HFF-Myc (cell line): ENCODE results near the gene FLT1.

ENCODE experiments used
- DNase-seq: peaks from one replicate; pipeline ENCODE4 v3.0.0-alpha.2; 2011; ENCODE audit warnings: low read depth; ENCODE audit errors: extremely low read depth
- H3K4me3 ChIP-seq: replicated peaks from 2 replicates; pipeline ENCODE4 v1.5.1; 2011; ENCODE audit warnings: low read depth, mild to moderate bottlenecking, control low read depth, low read length
- TF ChIP-seq, protein P1 (sequence below): IDR thresholded peaks from 2 replicates; pipeline ENCODE4 v1.5.1; 2012; ENCODE audit warnings: mild to moderate bottlenecking, low read depth, low read length, control low read depth; ENCODE audit errors: missing control alignments

Gene FLT1

DNA sequence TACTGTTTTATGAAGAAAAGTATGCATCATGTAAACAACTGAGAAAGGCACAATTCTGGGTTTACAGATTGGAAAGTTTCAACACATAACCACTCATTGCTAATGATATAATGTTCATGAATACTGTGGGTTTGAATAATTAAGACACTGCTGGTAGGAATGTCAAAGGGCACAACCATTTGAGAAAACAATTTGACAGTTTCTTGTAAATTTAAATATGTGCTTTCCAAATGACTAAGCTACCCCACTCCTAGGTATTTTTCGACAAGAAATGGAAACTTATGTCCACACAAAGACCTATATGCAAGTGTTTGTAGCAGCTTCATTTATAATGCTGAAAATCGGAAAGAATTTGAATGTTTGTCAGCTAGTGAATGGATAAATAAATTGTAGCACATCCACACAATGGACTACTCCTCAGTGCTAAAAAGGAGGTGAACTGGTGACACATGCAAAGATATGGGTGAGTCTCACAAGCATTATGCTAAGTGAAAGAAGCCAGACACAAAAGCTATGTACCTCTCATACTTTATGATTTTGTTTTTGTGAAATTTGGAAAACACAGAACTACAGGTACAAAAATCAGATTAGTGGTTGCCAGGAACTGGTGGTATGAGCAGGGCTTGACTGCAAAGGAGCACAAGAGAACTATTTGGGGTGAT lies 44.8 kb upstream of the FLT1 start:
- no peak for DNase-seq
- TF ChIP-seq, protein P1, sequence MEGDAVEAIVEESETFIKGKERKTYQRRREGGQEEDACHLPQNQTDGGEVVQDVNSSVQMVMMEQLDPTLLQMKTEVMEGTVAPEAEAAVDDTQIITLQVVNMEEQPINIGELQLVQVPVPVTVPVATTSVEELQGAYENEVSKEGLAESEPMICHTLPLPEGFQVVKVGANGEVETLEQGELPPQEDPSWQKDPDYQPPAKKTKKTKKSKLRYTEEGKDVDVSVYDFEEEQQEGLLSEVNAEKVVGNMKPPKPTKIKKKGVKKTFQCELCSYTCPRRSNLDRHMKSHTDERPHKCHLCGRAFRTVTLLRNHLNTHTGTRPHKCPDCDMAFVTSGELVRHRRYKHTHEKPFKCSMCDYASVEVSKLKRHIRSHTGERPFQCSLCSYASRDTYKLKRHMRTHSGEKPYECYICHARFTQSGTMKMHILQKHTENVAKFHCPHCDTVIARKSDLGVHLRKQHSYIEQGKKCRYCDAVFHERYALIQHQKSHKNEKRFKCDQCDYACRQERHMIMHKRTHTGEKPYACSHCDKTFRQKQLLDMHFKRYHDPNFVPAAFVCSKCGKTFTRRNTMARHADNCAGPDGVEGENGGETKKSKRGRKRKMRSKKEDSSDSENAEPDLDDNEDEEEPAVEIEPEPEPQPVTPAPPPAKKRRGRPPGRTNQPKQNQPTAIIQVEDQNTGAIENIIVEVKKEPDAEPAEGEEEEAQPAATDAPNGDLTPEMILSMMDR, result no peak
- no peak overlapping the region for H3K4me3 ChIP-seq

DNA sequence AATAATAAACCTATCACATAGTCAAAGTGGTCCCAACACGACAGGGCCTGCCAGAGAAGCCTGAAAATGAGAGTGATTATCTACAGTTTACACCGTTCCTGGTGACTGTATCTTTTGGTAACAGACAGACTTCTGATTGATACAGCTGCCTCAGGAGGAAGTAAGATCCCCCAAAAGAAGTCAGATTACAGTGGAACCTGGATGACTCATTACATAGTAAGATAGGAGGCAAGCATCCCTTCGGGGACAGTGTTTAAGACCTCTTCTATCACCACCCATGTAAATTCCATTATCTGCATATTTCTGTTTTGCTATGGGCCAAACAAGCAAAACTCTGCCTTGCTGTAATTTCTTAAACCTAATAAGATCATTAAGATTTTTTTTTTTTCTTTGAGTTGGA lies 44.0 kb upstream of the FLT1 start:
- DNase-seq, result no peak
- TF ChIP-seq, protein P1, result no peak
- H3K4me3 ChIP-seq, result no peak overlapping the region

DNA sequence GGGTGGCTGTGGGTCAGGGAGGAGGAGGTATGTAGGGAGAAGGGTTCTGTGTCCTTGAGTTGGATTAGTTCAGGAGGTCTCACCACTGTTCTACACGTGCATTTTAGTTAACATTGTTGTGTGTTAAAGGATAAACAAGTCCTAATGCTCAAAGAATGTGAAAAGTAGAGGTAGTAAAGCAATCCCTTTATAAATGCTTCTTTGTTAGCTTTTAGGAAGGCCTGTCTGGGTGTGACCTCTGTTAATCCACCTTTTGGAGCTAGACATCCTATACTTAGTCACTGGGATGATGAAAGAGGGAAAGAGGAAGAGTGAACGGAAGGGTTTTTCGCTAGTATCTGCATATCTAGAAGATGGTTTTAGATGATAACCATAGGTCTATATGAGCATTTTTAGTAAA lies 42.2 kb upstream of the FLT1 start:
- no peak overlapping the region for H3K4me3 ChIP-seq
- no peak for DNase-seq
- TF ChIP-seq, protein P1, result no peak

DNA sequence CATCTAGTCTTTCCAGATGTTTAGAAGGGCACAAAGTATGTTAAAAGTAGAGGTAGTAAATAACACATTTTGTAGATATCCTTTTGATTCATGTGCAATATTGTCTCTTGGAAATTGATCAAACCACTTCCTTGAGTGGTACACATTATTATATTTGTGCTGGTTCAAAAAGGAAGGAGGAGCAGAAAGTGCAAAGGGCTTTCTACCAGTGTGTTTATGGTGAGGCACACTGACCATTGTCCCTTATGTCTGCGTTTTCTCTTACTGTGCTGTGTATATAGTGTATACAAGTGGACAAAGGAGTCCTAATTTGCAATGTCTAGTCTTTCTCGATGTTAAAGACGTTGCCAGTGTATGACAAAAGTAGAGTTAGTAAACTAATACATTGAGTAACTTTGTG lies 41.4 kb upstream of the FLT1 start:
- TF ChIP-seq, protein P1, result no peak
- H3K4me3 ChIP-seq, result no peak overlapping the region
- DNase-seq, result no peak

DNA sequence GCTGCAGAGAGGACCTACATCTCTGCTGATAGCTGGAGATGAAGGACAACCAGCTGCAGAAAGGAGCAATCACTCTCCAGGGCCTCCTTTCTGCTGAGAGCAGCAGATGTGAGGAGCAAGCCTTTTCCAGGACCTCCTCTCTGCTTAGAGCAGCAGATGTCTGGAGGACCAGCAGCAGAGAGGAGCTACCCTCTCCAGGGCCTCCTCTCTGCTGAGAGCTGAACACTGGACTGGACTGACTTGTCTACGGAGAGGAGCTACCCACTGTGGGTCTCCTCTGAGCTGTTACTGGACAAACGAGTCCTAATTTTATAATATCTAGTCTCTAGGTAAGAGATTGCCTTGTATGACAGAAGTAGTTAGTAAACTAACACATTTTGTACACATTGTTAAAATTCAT lies 40.8 kb upstream of the FLT1 start:
- no peak overlapping the region for H3K4me3 ChIP-seq
- TF ChIP-seq, protein P1, result no peak
- DNase-seq, result no peak

DNA sequence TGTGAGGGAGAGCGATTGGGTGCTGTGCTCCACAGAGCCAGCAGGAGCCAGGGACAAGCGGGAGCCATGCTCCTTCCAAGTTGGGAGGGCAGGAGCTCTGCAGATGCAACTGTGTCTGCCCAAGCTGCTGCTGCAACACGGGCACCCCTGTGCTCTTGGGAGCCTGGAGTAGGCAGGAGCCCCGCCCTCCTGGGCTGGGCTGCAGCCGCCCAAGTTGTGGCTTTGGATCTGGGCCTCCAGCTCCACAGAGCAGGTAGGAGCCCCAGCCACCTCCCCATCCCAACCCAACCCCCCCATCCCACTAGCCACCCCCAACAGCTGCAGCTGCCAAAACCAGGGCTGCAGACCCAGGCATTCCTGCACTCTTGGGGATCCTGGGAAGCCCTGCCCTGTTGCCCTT lies 39.9 kb upstream of the FLT1 start:
- H3K4me3 ChIP-seq, result no peak overlapping the region
- TF ChIP-seq, protein P1, result no peak
- DNase-seq, result no peak

DNA sequence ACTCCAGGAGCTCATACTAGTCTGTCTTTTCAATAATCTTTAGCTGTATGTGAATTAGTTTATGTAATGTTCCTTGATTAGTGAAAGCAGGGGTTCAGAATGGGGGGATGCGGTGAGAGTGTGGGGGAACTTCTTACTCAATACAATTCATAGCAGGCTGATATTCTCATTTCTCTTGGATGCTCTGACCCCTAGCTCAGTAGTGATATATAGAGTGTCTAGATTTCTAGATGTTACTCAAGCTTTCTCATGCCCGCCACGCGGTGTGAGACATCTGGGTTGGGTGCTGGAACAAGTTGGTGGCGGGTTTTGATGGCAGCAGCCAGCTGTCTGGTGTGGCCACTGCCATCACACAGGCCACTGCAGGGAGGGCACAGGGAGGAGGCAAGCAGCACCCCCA lies 39.3 kb upstream of the FLT1 start:
- no peak for DNase-seq
- TF ChIP-seq, protein P1, result no peak
- H3K4me3 ChIP-seq, result no peak overlapping the region
